K562 (cell line): ENCODE measurements around the gene ITGB2. TPM values are rescaled to one million over a fixed set of nuclear protein-coding genes. Genes with fewer than 3 reads are reported as not detected.
A peak's percentile ranks its signal among the peaks of the same experiment; 100 is the strongest.

Source experiments
- BDP1 ChIP-seq: IDR thresholded peaks from 3 replicates; pipeline ENCODE4 v1.6.1; 2011; ENCODE audit not compliant: insufficient read length, insufficient read depth
- CBFA2T3 ChIP-seq: fragments of 450-650 bp; IDR thresholded peaks from 2 replicates; pipeline ENCODE4 v1.6.1; 2017
- ELF1 ChIP-seq: fragments of 200-800 bp; sonication (Bioruptor generic); IDR thresholded peaks from 2 replicates; pipeline ENCODE4 v1.6.1; 2016; ENCODE audit warnings: missing genetic modification characterization, missing compliant biosample characterization
- ELF4 ChIP-seq: fragments of 450-650 bp; formaldehyde crosslinking; IDR thresholded peaks from 2 replicates; pipeline ENCODE4 v1.4.0; 2022; ENCODE audit warnings: missing genetic modification characterization
- ESRRB ChIP-seq: fragments of 250-450 bp; sonication (Bioruptor Pico); IDR thresholded peaks from 2 replicates; pipeline ENCODE4 v1.5.0; 2020; ENCODE audit warnings: mild to moderate bottlenecking, moderate library complexity, borderline replicate concordance
- HMG20A ChIP-seq: fragments of 450-650 bp; formaldehyde crosslinking; conservative IDR thresholded peaks from 2 replicates; pipeline ENCODE4 v1.4.0; 2020; ENCODE audit warnings: mild to moderate bottlenecking, mixed read lengths
- HMGXB4 ChIP-seq: sonication (generic); formaldehyde crosslinking; IDR thresholded peaks from 2 replicates; pipeline ENCODE4 v1.8.1; 2023; ENCODE audit warnings: mild to moderate bottlenecking, missing genetic modification reagents
- IFI16 ChIP-seq: fragments of 250-450 bp; sonication (Bioruptor Pico); IDR thresholded peaks from 2 replicates; pipeline ENCODE4 v2.1.2; 2022; ENCODE audit warnings: mild to moderate bottlenecking, inconsistent platforms
- LARP7 ChIP-seq: fragments of 450-650 bp; IDR thresholded peaks from 2 replicates; pipeline ENCODE4 v1.6.1; 2016
- MAFF ChIP-seq: IDR thresholded peaks from 2 replicates; pipeline ENCODE4 v1.6.1; 2012; ENCODE audit warnings: low read length, improper control_type of control experiment
- NEUROD1 ChIP-seq: fragments of 150-350 bp; IDR thresholded peaks from 2 replicates; pipeline ENCODE4 v1.6.1; 2014; ENCODE audit warnings: borderline replicate concordance, low read length, low read depth; ENCODE audit not compliant: partially characterized antibody
- NR2F6 ChIP-seq: fragments of 450-650 bp; formaldehyde crosslinking; IDR thresholded peaks from 2 replicates; pipeline ENCODE4 v1.4.0; 2020; ENCODE audit warnings: mild to moderate bottlenecking
- RFX1 ChIP-seq: fragments of 450-650 bp; IDR thresholded peaks from 2 replicates; pipeline ENCODE4 v1.6.1; 2016; ENCODE audit warnings: mild to moderate bottlenecking, moderate library complexity
- SMAD3 ChIP-seq: fragments of 450-650 bp; formaldehyde crosslinking; conservative IDR thresholded peaks from 2 replicates; pipeline ENCODE4 v1.4.0; 2020; ENCODE audit warnings: mild to moderate bottlenecking
- SMARCB1 ChIP-seq: IDR thresholded peaks from 2 replicates; pipeline ENCODE4 v1.6.1; 2011; ENCODE audit warnings: improper control_type of control experiment, low read depth; ENCODE audit not compliant: insufficient read length
- TAF7 ChIP-seq: fragments of 450-650 bp; IDR thresholded peaks from 2 replicates; pipeline ENCODE4 v1.6.1; 2016; ENCODE audit warnings: missing genetic modification characterization, missing compliant biosample characterization
- TCF7 ChIP-seq: sonication (generic); IDR thresholded peaks from 2 replicates; pipeline ENCODE4 v1.6.1; 2016; ENCODE audit warnings: antibody characterized with exemption, borderline replicate concordance
- YY1 ChIP-seq, 3 experiments: IDR thresholded peaks; 2 replicates each; pipeline ENCODE4 v1.6.1; 2011; ENCODE audit warnings: low read length in 2 of 3, mild to moderate bottlenecking in 2 of 3, moderate library complexity in 2 of 3, borderline replicate concordance in 1 of 3, control low read depth in 1 of 3, low read depth in 1 of 3; ENCODE audit not compliant: insufficient read depth in 3 of 3, insufficient replicate concordance in 2 of 3, control insufficient read depth in 1 of 3, insufficient read length in 1 of 3; ENCODE audit errors: extremely low read depth in 1 of 3
- ZBED1 ChIP-seq: IDR thresholded peaks from 2 replicates; pipeline ENCODE4 v1.6.1; 2014
- ZEB2 ChIP-seq: fragments of 450-650 bp; IDR thresholded peaks from 2 replicates; pipeline ENCODE4 v1.6.1; 2016
- ZNF239 ChIP-seq: fragments of 250-450 bp; sonication (Bioruptor Pico); IDR thresholded peaks from 2 replicates; pipeline ENCODE4 v1.4.0; 2020; ENCODE audit warnings: mild to moderate bottlenecking
- ZNF324 ChIP-seq: fragments of 250-450 bp; sonication (Bioruptor Pico); IDR thresholded peaks from 2 replicates; pipeline ENCODE4 v1.4.0; 2020; ENCODE audit warnings: mild to moderate bottlenecking
- ZNF507 ChIP-seq: conservative IDR thresholded peaks from 2 replicates; pipeline ENCODE4 v1.6.1; 2017; ENCODE audit warnings: missing genetic modification characterization, missing compliant biosample characterization
- polyA plus RNA-seq, 8 experiments: library from polyadenylated mRNA; depleted of rRNA in 4 of 8; stranded (reverse) in 5 of 8; unstranded in 3 of 8; fragments of >200 nt; fragmentation: Nextera tagmentation in 2 of 8; fragmentation: Illumina TruSeq in 1 of 8; extraction: Ambion mirVana in 2 of 8; extraction: Trizol in 1 of 8; gene quantifications; 2 replicates each; pipeline versions ENCODE4 v1.2.1 to v1.2.3, GENCODE V29; 2011 to 2014; ENCODE audit warnings: inconsistent platforms in 1 of 8, missing spikeins in 1 of 8
- total RNA-seq, 7 experiments: library from RNA; depleted of rRNA in 6 of 7; stranded (reverse); fragments of >200 nt in 6 of 7; fragmentation: Illumina TruSeq in 2 of 7; extraction: Trizol in 2 of 7; gene quantifications; 2 replicates each; pipeline versions ENCODE4 v1.2.1 to v1.2.3, GENCODE V29; 2011 to 2021; ENCODE audit warnings: low replicate concordance in 1 of 7
- TF ChIP-seq, protein P1 (sequence below): fragments of 450-650 bp; conservative IDR thresholded peaks from 2 replicates; pipeline ENCODE4 v1.6.1; 2016; ENCODE audit warnings: missing genetic modification characterization, low read depth, mild to moderate bottlenecking, control low read depth, missing compliant biosample characterization
- TF ChIP-seq, protein P2 (sequence below): fragments of 250-450 bp; sonication (Bioruptor Pico); IDR thresholded peaks from 2 replicates; pipeline ENCODE4 v1.6.1; 2021; ENCODE audit warnings: mild to moderate bottlenecking
- TF ChIP-seq, protein P3 (sequence below): fragments of 250-450 bp; sonication (Bioruptor Pico); IDR thresholded peaks from 2 replicates; pipeline ENCODE4 v1.4.0; 2020; ENCODE audit warnings: mild to moderate bottlenecking, moderate library complexity

Gene ITGB2
- total and polyA plus RNA-seq, 9 of the 15 experiments (the other 6 are each of a cell fraction or from before 2014, with no cell fraction given), result 0.07 to 1.3 (median 0.51) TPM; not detected in 2

DNA sequence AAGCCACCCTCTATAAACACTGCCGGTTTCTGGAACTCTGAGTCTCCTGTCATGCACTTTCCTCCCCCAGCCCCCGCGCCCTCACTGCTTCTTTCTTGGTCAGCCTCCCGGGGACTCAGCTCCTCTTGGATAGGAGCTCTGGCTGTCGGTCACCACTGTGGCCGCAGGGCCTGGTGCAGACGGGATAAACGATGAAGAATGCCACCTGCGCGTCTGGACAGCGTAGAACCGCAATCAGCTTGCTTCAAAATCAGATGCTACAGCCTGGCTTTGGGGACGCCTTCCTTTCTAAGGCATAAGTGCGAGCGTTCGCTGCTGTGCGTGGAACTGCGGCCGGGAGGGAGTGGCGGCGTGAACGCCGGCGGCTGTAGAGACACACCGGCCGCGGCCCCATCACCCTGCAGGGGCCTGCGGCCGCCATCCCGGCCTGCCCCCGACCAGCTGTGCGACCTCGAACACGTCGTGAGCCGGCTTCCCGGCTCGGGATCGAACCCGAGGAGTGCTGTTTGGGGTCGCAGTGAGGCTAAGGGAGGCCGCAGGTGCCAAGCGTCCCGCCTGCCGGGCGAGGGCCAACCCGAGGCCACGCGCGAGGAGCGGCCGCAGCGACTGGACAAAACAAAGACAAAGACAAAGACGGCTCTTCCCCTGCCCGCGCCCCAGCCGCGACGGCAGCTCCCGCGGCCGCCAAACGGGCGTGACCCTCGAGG lies 47.9 kb downstream of the ITGB2 start (continued):
- TF ChIP-seq ZBED1 (no peak), RFX1 (no peak), HMGXB4 (CRISPR knock-in tag) (no peak; the same call in 1 of the 2 replicates), HMG20A (no peak), MAFF (no peak), ELF1 (tag) (no peak), ZNF239 (CRISPR knock-in tag) (no peak), CBFA2T3 (0 out of 2 replicates have a peak, but pooled peaks have one; percentile 8), SMARCB1 (no peak), IFI16 (CRISPR knock-in tag) (no peak), ZEB2 (no peak), TCF7 (no peak), YY1 (IDR thresholded peaks at IDR 0.05; ENCODE audit: borderline replicate concordance in 1 of 3, control insufficient read depth in 1 of 3, extremely low read depth in 1 of 3, insufficient read depth in 3 of 3, insufficient read length in 1 of 3, insufficient replicate concordance in 2 of 3, low read depth in 1 of 3, low read length in 2 of 3) (no peak), ZNF324 (CRISPR knock-in tag) (no peak), NR2F6 (no peak), BDP1 (no peak), SMAD3 (no peak), ELF4 (CRISPR knock-in tag) (no peak), LARP7 (no peak), ESRRB (CRISPR knock-in tag) (no peak), NEUROD1 (peak; percentile 15), TAF7 (no peak), ZNF507 (tag) (no peak)
- TF ChIP-seq, protein P1, sequence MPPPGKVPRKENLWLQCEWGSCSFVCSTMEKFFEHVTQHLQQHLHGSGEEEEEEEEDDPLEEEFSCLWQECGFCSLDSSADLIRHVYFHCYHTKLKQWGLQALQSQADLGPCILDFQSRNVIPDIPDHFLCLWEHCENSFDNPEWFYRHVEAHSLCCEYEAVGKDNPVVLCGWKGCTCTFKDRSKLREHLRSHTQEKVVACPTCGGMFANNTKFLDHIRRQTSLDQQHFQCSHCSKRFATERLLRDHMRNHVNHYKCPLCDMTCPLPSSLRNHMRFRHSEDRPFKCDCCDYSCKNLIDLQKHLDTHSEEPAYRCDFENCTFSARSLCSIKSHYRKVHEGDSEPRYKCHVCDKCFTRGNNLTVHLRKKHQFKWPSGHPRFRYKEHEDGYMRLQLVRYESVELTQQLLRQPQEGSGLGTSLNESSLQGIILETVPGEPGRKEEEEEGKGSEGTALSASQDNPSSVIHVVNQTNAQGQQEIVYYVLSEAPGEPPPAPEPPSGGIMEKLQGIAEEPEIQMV (tag), result no peak
- TF ChIP-seq, protein P2, sequence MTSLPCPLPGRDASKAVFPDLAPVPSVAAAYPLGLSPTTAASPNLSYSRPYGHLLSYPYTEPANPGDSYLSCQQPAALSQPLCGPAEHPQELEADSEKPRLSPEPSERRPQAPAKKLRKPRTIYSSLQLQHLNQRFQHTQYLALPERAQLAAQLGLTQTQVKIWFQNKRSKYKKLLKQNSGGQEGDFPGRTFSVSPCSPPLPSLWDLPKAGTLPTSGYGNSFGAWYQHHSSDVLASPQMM (CRISPR knock-in tag), result no peak
- TF ChIP-seq, protein P3, sequence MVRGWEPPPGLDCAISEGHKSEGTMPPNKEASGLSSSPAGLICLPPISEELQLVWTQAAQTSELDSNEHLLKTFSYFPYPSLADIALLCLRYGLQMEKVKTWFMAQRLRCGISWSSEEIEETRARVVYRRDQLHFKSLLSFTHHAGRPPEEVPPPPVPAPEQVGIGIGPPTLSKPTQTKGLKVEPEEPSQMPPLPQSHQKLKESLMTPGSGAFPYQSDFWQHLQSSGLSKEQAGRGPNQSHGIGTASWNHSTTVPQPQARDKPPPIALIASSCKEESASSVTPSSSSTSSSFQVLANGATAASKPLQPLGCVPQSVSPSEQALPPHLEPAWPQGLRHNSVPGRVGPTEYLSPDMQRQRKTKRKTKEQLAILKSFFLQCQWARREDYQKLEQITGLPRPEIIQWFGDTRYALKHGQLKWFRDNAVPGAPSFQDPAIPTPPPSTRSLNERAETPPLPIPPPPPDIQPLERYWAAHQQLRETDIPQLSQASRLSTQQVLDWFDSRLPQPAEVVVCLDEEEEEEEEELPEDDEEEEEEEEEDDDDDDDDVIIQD, result no peak
